Stimulated activated CD8-positive, alpha-beta memory T cell treated with anti-CD3 and anti-CD28 coated beads, Interleukin-7, amount 100 ng/mL, for 24 hours (primary cell): Measurements from ENCODE around the gene LGALS12.
"Not testable (repeated sequence)": the region's sequence is repeated elsewhere in the genome, so short reads cannot be mapped to it uniquely, and the experiment has no call there.

Experiments
- DNase-seq: peaks from one replicate; pipeline ENCODE4 v3.0.0-alpha.2; 2020; ENCODE audit warnings: low read depth

The LGALS12 gene

DNA sequence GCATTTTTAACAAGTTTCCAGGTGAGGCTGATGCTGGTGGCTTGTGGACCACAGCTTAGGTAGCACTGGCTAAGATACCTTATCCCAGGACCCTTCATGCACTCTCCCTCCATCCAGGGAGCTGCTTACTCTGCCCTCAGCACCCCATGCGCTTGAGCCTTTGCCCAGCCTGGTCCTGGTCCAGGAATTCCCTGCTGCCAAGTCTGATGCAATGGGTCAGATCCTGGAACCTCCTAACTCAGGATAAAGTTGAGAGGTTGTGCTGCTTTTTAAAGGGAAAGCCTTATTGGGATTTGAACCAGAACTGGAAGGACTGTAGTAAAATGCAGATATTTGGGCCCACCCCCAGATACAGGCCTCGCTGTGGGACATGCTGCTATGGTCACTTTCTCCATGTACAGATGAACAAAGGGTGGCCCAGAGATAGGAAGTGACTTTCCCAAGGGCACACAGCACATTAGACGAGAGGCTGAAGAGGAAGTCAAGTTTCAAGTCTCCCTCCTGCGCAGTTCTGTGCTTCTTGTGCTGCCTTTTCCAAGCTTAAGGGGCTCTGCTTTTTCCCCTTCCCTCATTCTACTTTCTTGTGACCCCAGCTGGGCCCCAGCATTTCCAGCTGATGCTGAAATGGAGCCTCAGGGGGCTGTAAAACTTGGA, 824 bp upstream of the LGALS12 start:
- no peak for DNase-seq

DNA sequence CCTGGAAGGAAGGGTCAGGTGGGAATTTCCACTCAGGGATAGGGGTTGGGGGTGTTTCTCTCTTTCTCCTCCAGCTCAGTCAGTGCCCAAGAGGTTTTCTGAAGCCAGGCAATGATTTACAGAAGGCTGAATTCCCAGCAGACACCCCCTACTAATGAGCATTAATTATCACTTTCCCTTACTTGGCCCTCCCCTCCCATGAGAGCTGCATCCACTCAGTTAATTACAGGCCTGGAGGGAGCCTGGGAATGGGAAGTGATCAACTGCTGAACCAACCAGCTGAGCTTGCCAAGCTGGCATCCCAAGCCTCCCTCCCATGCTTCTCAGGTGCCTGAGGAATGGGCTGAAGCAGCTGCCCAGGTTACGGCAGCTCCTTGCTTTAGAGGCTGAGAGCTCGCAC, 992 bp downstream of the LGALS12 start:
- no peak for DNase-seq

DNA sequence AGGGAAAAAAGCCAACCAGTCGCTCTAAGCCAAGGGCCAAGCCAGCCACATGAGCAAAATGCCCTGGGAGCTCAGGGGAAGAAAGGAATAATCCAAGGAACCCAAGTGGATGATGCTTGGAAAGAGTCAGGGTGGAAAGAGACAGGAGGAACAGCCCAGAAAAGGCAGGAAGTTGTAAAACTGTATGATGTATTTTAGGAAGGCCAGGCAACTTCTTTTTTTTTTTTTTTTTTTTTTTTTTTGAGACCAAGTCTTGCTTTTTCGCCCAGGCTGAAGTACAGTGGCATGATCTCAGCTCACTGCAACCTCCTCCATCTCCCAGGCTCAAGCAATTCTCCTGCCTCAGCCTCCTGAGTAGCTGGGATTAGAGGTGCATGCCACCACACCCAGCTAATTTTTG, 1.6 kb downstream of the LGALS12 start:
- DNase-seq = no peak

DNA sequence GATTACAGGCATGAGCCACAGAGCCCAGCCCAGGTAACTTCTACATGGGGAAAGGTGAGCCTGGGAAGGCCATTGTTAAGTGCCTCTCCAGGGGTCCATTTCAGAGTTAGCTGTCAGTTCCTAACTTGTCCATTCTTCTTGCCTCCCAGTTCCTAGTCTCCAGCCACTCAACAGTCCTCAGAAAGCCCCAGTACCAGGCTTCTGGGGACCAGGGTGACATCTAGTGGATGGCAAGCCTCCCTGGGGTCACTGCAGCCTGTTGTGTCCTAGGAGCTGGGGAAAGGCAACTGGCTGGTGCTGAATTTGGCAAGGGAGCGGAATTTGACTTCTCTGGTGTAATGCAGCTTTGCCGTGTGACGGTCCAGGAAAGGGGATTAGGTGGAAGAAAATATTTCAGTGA, 2.1 kb downstream of the LGALS12 start:
- no peak for DNase-seq

DNA sequence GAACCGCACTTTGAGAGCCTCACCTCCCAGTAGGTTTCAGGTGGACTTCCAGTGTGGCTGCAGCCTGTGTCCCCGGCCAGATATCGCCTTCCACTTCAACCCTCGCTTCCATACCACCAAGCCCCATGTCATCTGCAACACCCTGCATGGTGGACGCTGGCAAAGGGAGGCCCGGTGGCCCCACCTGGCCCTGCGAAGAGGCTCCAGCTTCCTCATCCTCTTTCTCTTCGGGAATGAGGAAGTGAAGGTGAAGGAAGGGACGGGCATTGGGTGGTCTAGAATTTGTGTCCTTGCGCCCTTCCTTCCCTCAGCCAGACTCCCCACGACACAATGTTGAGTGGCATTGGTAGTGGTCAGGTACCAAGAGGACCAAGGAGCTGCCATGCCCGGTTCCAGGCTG, 2.9 kb downstream of the LGALS12 start:
- no peak for DNase-seq

DNA sequence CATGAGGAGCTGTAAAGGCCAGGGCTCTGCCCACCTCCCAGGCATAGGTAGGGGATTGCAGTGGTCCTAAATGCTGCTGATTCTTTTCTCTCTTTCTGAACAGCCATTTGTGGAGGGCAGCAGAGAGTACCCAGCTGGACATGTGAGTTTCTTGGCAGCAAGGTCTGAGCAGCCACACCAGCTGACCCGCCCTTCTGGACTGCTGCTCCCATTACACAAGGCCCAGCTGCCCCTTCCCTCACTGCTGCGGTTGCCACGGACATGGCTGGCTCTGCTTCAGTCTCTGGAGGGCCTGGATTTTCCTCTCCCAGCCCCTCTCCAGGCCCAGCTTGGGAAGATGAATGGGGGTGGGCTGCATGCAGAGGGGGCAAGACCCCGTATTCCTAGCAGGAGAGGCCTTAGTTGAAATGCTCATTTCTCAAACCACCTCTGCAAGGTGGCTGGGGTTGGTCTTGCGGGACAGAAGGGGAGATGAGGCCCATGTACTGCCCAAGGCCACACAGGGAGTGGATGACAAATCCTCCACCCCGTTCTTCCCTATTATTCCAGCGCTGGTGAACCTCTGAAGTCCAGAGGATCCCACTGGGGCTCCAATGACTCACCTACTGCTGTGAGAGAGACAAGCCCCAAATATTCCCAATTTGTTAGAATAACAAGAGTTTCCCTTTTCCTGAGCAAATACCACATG, 4.6 kb downstream of the LGALS12 start:
- no peak for DNase-seq

DNA sequence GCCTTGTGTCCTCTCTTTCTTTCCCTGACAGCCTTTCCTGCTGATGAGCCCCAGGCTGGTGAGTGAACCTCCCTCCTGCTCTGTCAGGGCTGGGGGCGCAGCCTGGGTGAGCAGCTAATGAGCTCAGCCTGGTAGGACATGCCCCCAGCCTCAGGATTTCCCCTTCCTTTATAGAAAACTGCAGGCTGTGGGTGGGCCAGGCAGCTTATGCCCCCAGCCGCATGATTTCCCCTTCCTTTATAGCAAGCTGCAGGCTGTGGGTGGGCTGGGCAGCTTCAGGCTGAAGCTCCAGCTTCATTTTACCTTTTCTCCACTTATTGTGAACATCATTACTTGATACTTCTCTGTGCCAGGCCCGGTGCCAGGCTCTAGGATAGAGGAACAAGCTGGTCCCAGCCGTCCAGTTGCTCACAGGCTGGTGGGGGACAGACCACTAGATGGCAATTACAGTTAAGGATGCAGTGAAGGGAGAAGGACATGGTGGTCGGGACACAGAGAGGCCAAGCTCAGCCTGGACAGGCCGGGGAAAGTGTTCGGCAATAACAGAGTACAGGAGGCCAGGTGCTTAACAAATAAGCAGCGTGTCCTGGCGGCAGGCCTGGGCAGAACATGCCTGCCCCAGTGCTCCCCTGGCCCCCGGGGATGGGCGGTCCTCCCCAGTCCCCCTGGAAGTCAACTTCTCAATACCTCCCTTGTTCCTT, 5.3 kb downstream of the LGALS12 start:
- DNase-seq = no peak

DNA sequence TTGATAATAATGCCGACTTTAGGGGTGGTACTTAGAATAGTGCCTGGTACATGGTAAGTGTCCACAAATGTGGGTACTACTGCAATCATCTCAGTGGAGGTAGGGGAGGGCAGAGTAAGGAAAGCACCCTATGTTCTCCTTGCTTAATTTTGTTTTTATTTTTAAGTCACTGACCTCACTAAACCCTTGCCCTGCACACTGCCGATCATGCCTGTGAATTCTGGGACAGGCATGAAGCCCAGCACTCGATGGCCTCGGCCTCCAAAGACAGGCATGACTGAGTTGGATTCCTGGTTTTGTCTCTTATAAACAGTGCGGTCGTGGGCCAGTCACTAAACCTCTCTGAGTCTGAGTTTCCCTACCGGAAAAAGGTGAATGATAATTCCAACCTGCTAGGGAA, 6.9 kb downstream of the LGALS12 start:
- no peak for DNase-seq

DNA sequence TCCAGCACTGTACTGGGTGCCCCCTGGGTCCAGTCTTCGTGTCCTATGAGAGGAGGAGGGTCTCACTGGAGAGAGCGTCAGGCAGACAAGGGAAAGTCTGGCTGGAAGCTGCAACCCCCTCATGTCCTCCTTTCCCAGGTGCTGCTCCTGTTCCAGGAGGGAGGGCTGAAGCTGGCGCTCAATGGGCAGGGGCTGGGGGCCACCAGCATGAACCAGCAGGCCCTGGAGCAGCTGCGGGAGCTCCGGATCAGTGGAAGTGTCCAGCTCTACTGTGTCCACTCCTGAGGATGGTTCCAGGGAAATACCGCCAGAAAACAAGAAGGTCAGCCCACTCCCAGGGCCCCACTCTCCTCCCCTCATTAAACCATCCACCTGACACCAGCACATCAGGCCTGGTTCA, 10.2 kb downstream of the LGALS12 start:
- no peak for DNase-seq

DNA sequence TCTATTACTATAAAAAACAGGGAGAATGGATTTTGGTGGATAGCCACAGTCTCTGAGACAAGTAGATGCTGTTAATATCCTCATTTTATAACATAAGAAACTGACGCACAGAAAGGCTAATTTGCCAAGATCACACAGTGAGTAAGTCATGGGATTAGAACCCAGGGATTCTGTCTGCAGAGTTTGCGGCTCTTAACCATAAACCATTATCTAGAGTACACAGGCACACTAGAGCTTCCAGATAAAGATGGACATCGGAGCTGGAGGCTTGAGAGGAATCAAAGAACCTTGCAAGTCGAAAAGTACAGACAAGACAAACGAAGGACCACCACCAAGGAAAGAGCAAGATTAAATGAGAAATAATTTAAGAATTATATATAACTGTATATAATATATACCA, 11.3 kb downstream of the LGALS12 start:
- DNase-seq = no peak

DNA sequence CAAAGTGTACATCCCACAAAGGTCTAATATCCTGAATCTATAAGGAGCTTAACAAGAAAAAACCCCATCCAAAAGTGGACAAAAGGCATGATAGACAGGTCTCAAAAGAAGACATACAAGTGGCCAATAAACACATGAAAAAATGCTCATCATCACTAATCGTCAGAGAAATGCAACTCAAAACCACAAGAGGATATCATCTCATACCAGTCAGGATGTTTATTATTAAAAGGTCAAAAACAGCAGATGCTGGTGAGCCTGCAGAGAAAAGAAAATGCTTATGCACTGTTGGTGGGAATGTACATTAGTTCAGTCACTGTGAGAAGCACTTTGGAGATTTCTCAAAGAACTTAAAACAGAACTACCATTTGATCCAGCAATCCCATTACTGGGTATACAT, 12.7 kb downstream of the LGALS12 start:
- DNase-seq = no peak

DNA sequence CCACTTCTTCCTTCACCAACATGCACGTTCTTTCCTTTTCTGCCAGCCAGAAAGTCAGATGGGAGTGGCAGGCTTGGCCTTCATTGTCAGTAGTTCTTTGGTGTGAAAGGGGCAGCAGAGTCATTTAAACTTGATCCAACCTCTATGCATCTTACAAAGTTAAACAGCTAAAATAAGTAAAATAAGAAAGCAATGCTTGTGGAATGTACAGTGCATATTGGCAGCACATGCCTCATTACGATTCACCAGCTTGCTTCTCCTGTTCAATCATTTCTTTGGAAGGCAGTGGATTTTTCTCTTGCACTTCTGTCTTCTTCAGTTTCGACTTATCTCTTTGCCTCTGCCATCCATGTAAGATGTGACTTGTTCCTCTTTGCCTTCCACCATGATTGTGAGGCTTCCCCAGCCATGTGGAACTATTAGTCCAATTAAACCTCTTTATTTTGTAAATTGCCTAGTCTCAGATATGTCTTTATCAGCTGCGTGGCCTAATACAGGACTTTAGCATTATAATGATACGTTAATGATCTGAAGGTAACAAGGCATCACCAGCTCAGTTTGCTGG, 14.8 kb downstream of the LGALS12 start:
- no peak for DNase-seq

DNA sequence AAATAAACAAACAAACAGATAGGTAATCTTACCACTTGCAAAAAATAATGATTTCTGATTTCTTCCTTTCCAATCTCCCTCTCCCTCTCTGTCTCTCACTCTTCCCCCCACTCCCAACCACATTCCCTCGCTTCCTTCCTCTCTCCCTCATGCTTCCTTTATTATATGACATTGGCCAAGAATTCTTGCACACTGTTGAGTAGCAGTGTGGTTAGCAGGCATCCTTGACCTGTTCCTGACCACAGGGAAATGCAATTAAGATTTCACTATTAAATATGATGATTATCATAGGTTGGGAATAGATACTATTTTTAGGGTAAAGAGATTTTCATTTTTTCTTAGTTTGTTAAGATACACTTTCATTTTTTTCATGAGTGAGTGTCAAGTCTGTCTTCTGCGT, 16.0 kb downstream of the LGALS12 start:
- DNase-seq = no peak

DNA sequence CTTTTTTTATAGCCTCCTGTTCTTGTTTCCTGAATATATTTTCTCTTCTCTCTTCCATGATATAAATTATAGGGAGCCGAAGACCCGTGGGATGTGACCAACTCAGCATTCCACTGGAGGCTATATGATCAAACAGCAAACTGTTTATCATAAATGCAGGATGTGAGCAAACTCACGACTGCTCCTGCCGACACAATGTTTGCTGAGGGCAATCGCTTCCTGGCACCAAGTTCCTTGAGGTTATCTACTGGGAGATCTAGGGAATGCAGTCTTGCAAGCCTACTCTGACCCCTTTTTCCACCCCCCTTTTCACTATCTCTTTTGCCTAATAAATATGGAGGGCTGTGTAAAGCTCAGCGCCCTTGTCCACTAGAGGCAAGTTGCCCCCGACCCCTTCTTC, 17.3 kb downstream of the LGALS12 start:
- DNase-seq = no peak

DNA sequence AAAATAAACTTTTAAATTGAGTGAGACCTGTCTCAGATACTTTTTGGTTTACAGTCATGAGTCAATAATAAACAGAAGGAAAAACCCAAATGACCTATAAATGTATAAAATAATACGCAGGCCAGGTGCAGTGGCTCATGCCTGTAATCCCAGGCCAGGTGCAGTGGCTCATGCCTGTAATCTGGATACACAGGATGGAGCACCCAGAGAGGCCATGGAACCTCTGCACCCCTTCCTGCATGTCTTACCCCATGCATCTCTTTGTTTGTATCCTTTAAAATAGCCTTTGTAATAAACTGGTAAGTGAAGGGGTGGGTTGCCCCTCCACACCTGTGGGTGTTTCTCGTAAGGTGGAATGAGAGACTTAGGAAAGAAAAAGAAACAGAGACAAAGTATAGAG, 21.8 kb downstream of the LGALS12 start:
- no peak for DNase-seq

DNA sequence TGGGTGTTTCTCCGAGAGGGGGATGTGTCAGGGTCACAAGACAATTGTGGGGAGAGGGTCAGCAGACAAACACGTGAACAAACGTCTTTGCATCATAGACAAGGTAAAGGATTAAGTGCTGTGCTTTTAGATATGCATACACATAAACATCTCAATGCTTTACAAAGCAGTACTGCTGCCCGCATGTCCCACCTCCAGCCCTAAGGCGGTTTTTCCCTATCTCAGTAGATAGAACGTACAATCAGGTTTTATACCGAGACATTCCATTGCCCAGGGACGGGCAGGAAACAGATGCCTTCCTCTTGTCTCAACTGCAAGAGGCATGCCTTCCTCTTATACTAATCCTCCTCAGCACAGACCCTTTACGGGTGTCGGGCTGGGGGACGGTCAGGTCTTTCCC, 22.3 kb downstream of the LGALS12 start:
- not testable (repeated sequence) for DNase-seq

DNA sequence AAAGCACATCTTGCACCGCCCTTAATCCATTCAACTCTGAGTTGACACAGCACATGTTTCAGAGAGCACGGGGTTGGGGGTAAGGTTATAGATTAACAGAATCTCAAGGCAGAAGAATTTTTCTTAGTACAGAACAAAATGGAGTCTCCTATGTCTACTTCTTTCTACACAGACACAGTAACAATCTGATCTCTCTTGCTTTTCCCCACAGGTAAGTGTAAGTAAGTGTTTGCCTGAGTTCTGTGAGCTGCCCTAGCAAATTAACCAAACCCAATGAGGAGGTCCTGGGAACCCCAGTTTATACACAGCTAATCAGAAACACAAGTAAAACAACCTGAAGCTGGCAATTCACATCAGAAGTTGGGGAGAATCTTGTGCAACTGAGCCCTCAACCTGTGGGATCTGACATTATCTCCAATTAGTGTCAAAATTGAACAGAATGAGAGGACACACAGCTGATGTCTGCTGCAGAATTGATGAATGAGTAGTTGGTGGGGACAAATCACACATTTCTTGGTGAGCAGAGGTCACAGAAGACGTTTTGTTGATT, 22.9 kb downstream of the LGALS12 start:
- DNase-seq = not testable (repeated sequence)

DNA sequence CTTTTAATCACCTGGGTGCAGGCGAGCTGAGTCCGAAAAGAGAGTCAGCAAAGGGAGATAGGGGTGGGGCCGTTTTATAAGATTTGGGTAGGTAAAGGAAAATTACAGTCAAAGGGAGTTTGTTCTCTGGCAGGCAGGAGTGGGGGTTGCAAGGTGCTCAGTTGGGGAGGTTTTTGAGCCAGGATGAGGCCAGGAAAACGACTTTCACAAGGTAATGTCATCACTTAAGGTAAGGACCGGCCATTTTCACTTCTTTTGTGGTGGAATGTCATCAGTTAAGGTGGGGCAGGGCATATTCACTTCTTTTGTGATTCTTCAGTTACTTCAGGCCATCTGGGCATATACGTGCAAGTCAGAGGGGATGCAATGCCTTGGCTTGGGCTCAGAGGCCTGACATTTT, 23.5 kb downstream of the LGALS12 start:
- DNase-seq = not testable (repeated sequence)

DNA sequence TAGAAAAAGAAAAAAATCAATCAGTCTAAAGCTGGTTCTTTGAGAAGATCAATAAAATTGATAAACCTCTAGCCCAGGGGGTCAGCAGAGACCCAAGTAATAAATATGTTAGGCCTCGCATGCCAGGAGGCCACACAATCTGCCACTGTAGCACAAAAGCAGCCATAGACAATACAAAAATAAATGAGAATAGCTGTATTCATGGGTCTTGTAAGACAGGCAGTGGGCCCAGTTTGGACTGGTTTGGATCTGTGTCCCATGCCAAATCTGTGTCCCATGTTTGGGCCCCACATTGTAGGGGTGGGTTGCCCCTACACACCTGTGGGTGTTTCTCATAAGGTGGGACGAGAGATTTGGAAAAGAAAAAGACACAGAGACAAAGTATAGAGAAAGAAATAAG, 24.1 kb downstream of the LGALS12 start:
- no peak for DNase-seq

DNA sequence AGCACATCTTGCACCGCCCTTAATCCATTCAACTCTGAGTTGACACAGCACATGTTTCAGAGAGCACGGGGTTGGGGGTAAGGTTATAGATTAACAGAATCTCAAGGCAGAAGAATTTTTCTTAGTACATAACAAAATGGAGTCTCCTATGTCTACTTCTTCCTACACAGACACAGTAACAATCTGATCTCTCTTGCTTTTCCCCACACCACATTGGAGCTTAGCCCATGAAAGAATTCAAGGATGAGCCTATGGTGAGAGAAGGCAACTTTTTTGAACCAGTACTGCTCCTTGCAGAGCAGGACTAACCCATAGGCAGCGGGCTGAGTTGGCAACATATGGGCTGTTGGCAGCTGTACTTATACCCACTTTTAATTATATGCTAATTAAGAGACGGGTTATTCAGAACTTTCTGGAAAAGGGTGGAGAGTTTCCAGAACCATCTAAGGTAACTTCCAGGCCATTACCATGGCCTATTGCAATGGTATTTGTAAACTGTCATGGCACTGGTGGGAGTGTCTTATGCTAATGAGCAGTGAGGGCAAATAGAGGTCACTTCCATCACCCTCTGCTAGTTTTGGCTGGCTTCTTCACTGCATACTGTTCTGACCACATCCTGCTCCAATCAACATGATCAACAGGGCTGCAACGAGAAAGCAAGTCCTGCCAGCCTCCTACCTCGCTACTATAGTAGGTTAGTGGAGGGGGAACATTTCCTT, 25.3 kb downstream of the LGALS12 start:
- DNase-seq = not testable (repeated sequence)

DNA sequence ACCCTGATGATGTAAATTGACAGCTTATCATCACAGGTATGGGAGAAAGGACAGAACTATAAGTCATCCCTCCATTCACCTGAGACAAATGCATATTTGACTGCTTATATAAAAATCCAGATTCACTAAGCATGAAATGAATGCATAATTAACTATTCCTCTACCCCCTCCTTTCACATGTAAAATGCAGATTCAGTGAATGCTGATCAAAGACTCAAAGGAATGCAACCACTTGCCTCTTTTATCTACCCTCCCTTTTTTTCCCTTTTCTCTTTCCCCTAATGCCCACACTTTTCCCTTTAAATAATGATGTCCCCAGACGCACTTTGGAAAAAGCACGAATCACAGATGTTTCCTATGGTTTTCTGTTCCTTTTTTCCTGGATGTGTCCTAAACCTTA, 26.2 kb downstream of the LGALS12 start:
- no peak for DNase-seq

DNA sequence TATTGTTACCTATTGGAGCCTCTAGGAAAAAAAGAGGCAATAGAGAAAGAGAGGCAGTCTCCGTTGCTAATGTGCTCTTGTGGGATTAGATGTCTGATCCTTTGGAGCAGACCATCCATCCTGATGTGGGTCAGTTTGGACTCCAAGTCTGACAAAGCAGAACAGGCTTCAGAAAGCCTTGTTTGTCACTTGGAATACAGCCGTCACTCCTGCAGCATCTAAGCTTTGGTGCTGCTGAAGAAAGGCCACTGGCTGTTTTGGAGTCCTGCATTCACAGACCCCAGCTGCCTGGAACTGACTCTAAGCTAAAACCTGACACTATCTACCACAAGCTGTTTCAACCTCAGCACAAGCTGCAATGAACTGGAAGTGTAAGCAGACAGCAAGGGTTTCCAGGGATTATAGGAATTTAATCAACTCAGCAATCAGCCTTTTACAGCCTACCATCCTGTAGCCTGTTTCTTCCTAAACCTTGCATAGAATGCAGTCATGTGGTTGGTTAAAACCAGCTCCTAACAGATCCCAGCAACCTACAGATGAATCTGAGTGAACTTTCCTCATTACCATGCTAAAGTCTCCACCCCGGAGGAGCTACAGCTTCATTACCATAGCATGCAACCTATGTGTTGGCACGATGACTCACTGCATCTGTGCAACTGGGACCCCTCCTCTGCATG, 27.1 kb downstream of the LGALS12 start:
- DNase-seq = no peak
